Activated CD4-positive, alpha-beta T cell treated with anti-CD3 and anti-CD28 coated beads, Interleukin-2, Interleukin-6, amounts not matched to agents 100 ng/mL and 50 ng/mL, durations not matched to agents 16 hours and 8 hours (primary cell): ENCODE data around the gene TXNRD1.
"Not testable (repeated sequence)": the region's sequence is repeated elsewhere in the genome, so short reads cannot be mapped to it uniquely, and the experiment has no call there.

Experiments used
- DNase-seq: peaks from one replicate; pipeline ENCODE4 v3.0.0-alpha.2; 2020

Gene TXNRD1

GRCh38 chr12:104331376-104331775 lies 115.8 kb downstream of the TXNRD1 start:
- DNase-seq = no peak

- DNase-seq = not testable (repeated sequence)
Observed at GRCh38 chr12:104332273-104332672, 116.7 kb downstream of the TXNRD1 start.

GRCh38 chr12:104333692-104334255 lies 118.2 kb downstream of the TXNRD1 start:
- DNase-seq = no peak

- no peak for DNase-seq
Observed at GRCh38 chr12:104334581-104334980, 119.0 kb downstream of the TXNRD1 start.

- DNase-seq = no peak
Observed at GRCh38 chr12:104336115-104336514, 120.5 kb downstream of the TXNRD1 start.

- no peak for DNase-seq
Observed at GRCh38 chr12:104337030-104337558, 121.5 kb downstream of the TXNRD1 start.

GRCh38 chr12:104339663-104340062 lies 124.1 kb downstream of the TXNRD1 start:
- DNase-seq = no peak

GRCh38 chr12:104340177-104340576 lies 124.6 kb downstream of the TXNRD1 start:
- DNase-seq = no peak

GRCh38 chr12:104340925-104341611 lies 125.5 kb downstream of the TXNRD1 start:
- DNase-seq = no peak

- DNase-seq = no peak
Observed at GRCh38 chr12:104342147-104342546, 126.6 kb downstream of the TXNRD1 start.

- no peak for DNase-seq
Observed at GRCh38 chr12:104342635-104343249, 127.2 kb downstream of the TXNRD1 start.

GRCh38 chr12:104344682-104345081 lies 129.1 kb downstream of the TXNRD1 start:
- DNase-seq = no peak

GRCh38 chr12:104345234-104346066 lies 129.9 kb downstream of the TXNRD1 start:
- DNase-seq = no peak

GRCh38 chr12:104347374-104348075 lies 131.9 kb downstream of the TXNRD1 start:
- no peak for DNase-seq

- DNase-seq = no peak
Observed at GRCh38 chr12:104348283-104348993, 132.9 kb downstream of the TXNRD1 start.

- DNase-seq = no peak
Observed at GRCh38 chr12:104348994-104349494, 133.5 kb downstream of the TXNRD1 start.

GRCh38 chr12:104350211-104351056 lies 134.9 kb downstream of the TXNRD1 start:
- no peak for DNase-seq

- no peak for DNase-seq
Observed at GRCh38 chr12:104351057-104351983, 135.7 kb downstream of the TXNRD1 start.

- no peak for DNase-seq
Observed at GRCh38 chr12:104352106-104352713, 136.6 kb downstream of the TXNRD1 start.
